Progenitor cell of endocrine pancreas (in vitro differentiated cells): Measurements from ENCODE around the gene ZCWPW1. TPM values are rescaled to one million over a fixed set of nuclear protein-coding genes. Genes with fewer than 3 reads are reported as not detected.

Experiments
- DNase-seq: peaks from one replicate; pipeline ENCODE4 v3.0.0; 2021; ENCODE audit warnings: low spot score; ENCODE audit not compliant: unreplicated experiment
- H3K27ac Mint-ChIP-seq: 2 replicates; pipeline ENCODE4 v1.8.0; 2021; ENCODE audit warnings: mild to moderate bottlenecking, moderate library complexity, mixed read lengths
- H3K27me3 Mint-ChIP-seq: 2 replicates; pipeline ENCODE4 v1.8.0; 2021; ENCODE audit warnings: mixed read lengths
- H3K36me3 Mint-ChIP-seq: 2 replicates; pipeline ENCODE4 v1.8.0; 2022; ENCODE audit warnings: mixed read lengths; ENCODE audit not compliant: insufficient read depth
- H3K4me1 Mint-ChIP-seq: 2 replicates; pipeline ENCODE4 v1.8.0; 2021; ENCODE audit warnings: low read depth, mixed read lengths
- H3K4me3 Mint-ChIP-seq: 2 replicates; pipeline ENCODE4 v1.8.0; 2021; ENCODE audit warnings: low read depth, mild to moderate bottlenecking, moderate library complexity, mixed read lengths
- H3K9me3 Mint-ChIP-seq: 2 replicates; pipeline ENCODE4 v1.8.0; 2021; ENCODE audit warnings: low read depth, mixed read lengths
- CTCF ChIP-seq: fragments of 200-600 bp; sonication (generic); IDR thresholded peaks from one replicate; pipeline ENCODE4 v1.5.0; 2021; ENCODE audit warnings: antibody characterized with exemption, mild to moderate bottlenecking; ENCODE audit not compliant: unreplicated experiment
- total RNA-seq: library from RNA; stranded (reverse); gene quantifications from 2 replicates; pipeline ENCODE4 v1.2.1, GENCODE V29; 2021

The ZCWPW1 gene
- total RNA-seq, 1 donor from 2014 or later = 3.8 TPM

GRCh38 chr7:100432053-100432452 lies 3.5 kb upstream of the ZCWPW1 start:
- H3K4me1 Mint-ChIP-seq = peaks cover 29% of the 10 kb centered on the region
- H3K27me3 Mint-ChIP-seq = no peaks in the 10 kb centered on the region
- H3K4me3 Mint-ChIP-seq = peak overlapping the region; percentile 83
- no peak for DNase-seq
- TF ChIP-seq CTCF = no peak
- H3K27ac Mint-ChIP-seq = peak overlapping the region; percentile 45
- no peaks in the 10 kb centered on the region for H3K9me3 Mint-ChIP-seq
- peaks cover 10% of the 10 kb centered on the region for H3K36me3 Mint-ChIP-seq

- H3K27ac Mint-ChIP-seq = peak overlapping the region; percentile 45
- H3K9me3 Mint-ChIP-seq = no peaks in the 10 kb centered on the region
- no peak for TF ChIP-seq CTCF
- H3K4me3 Mint-ChIP-seq = peak overlapping the region; percentile 83
- no peaks in the 10 kb centered on the region for H3K27me3 Mint-ChIP-seq
- peaks cover 27% of the 10 kb centered on the region for H3K4me1 Mint-ChIP-seq
- DNase-seq = no peak
- H3K36me3 Mint-ChIP-seq = peaks cover 9% of the 10 kb centered on the region
Measured at GRCh38 chr7:100431286-100431735, 2.8 kb upstream of the ZCWPW1 start.

GRCh38 chr7:100430493-100431285 lies 2.2 kb upstream of the ZCWPW1 start:
- Mint-ChIP-seq H3K9me3 (no peaks in the 10 kb centered on the region), H3K27me3 (no peaks in the 10 kb centered on the region), H3K36me3 (peaks cover 9% of the 10 kb centered on the region), H3K4me1 (peaks cover 26% of the 10 kb centered on the region), H3K4me3 (peak overlapping the region; percentile 83), H3K27ac (peak overlapping the region; percentile 92)
- no peak for DNase-seq
- TF ChIP-seq CTCF = no peak

- Mint-ChIP-seq H3K4me3 (peak within 1 kb of the TSS; percentile 98), H3K4me1 (peaks cover 20% of the 10 kb centered on the region), H3K27me3 (no peaks in the 10 kb centered on the region), H3K27ac (peak within 1 kb of the TSS; percentile 100), H3K9me3 (no peaks in the 10 kb centered on the region), H3K36me3 (peaks cover 9% of the 10 kb centered on the region)
- peak; percentile 97 for DNase-seq
- no peak for TF ChIP-seq CTCF
Measured at GRCh38 chr7:100429637-100430492, 1.4 kb upstream of the ZCWPW1 start, which contains the start of gene MEPCE. TSS of gene MEPCE (plus strand) at chr7:100429831. CDS start at chr7:100430019, 188 bp downstream.

- Mint-ChIP-seq H3K4me1 (peaks cover 15% of the 10 kb centered on the region), H3K36me3 (peaks cover 7% of the 10 kb centered on the region), H3K4me3 (peak overlapping the region; percentile 98), H3K27ac (peak overlapping the region; percentile 100), H3K9me3 (no peaks in the 10 kb centered on the region), H3K27me3 (no peaks in the 10 kb centered on the region)
- peak; percentile 100 for DNase-seq
- no peak for TF ChIP-seq CTCF
Measured at GRCh38 chr7:100428967-100429636, 599 bp upstream of the ZCWPW1 start.
